ENCODE measurements around the gene LMNA. TPM values are rescaled to one million over a fixed set of nuclear protein-coding genes. Genes with fewer than 3 reads are reported as not detected.

The LMNA gene
- total and polyA plus RNA-seq, 7 donors = 114 to 392 (median 237) TPM

DNA sequence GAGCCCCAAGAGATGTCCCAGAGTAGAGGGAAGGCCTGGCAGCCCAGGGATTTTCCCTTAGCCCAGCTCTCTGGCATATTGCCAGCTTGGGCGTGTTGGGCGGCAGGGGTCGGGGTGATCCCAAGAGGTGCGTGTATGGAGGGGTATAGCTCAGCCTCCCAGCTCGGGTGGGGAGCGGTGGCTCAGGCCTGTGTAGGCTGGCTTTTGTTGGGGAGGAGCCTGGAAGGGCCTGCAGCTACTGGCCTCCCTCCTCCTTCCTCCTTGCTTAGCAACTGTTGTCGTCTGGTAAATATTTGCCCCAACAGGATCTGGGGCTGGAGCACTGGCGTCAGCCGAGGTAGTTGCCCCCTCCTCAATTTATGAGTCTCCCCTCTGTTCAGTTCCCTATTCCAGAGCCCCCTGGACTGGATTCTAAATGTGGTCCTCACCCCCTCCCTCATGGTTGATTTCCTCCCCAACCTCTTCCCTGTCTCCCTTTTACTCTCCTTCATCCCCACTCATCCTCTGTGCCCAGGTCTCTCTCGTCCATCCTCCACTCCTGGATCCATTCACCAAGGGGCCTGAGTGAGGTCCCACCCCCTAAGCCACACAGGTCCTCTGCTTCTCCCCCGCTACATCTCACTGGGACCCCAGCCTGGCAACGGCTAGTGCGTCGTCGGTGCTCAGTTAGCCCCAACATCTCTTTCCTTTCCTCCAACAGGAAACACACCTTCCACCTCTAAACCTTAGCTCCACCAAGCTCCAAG, 10.3 kb upstream of the LMNA start:
- H3K4me3 ChIP-seq = no peak overlapping the region

DNA sequence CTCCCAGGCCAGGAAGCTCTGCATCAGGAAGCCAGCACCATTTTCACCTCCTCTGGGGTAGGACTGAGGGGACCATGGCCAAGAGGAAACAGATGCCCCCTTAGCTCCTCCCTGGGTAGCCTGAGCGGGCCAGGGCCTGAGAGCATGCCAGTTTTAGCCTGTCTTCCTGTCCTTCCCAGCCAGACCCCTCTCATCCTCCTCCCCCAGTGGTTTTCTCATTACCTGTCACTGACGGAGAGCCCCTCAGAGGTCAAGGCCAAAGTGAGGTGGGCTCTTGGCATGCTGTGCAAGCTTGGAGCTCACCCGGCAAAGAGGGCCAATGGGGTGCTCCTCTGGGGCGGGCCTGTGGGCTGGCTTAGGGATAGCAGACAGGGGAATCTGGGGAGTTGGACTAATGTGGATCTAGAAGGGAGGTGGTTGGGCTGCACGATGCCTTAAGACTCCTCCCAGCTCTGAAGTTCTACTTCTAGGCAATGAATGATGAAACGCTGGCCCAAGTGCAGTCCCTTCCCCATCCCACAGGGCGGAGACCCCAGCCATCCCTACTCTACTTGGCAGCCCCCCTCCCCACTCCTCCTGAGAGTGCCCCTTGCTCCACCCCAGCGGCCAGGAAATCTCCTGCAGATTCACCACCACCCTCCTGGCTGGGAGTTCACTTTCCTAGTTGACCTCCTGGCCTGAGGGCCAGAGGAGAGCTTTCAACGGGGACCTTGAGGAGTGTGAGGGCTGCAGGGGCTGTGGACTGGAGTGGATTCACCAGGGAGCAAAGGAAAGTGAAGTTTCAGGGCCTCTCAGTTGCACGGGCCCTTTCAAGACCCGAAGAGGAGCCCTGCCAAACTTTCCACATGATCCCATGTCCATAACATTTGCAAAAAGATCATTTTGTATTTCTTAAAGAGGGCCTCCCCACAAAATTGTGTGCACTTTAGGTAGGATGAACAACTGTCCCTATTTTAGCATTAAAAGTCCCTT, 9.4 kb upstream of the LMNA start:
- H3K36me3 ChIP-seq (ENCODE audit: insufficient read depth in 1 of 2, low read depth in 1 of 2) = no peaks in the 10 kb centered on the region
- H3K4me3 ChIP-seq = peak overlapping the region; percentile 71
- DNase-seq (no peak), ATAC-seq (no peak)
- TF ChIP-seq, protein P1, sequence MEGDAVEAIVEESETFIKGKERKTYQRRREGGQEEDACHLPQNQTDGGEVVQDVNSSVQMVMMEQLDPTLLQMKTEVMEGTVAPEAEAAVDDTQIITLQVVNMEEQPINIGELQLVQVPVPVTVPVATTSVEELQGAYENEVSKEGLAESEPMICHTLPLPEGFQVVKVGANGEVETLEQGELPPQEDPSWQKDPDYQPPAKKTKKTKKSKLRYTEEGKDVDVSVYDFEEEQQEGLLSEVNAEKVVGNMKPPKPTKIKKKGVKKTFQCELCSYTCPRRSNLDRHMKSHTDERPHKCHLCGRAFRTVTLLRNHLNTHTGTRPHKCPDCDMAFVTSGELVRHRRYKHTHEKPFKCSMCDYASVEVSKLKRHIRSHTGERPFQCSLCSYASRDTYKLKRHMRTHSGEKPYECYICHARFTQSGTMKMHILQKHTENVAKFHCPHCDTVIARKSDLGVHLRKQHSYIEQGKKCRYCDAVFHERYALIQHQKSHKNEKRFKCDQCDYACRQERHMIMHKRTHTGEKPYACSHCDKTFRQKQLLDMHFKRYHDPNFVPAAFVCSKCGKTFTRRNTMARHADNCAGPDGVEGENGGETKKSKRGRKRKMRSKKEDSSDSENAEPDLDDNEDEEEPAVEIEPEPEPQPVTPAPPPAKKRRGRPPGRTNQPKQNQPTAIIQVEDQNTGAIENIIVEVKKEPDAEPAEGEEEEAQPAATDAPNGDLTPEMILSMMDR (IDR thresholded peaks at IDR 0.05) = no peak
- no peaks in the 10 kb centered on the region for H3K27me3 ChIP-seq (ENCODE audit: insufficient read depth in 3 of 3, low read length in 2 of 3)
- H3K27ac ChIP-seq = peak overlapping the region; percentile 98
- H3K4me1 ChIP-seq = peaks cover 57% of the 10 kb centered on the region
- intact Hi-C loops (cut with DNase I) = no loop called here
- no peaks in the 10 kb centered on the region for H3K9me3 ChIP-seq
- WGBS, 3 donors = 54 to 63% (median 57%) methylated on average over 11 of the region's 11 CpGs

More for the DNA sequence above, 10.3 kb upstream of the LMNA start:
- ATAC-seq (peak in 1 of 4 donors; percentile 11), DNase-seq (peak; percentile 63 to 80)
- Histone ChIP-seq H3K36me3 (ENCODE audit: insufficient read depth in 1 of 2, low read depth in 1 of 2) (no peaks in the 10 kb centered on the region), H3K27me3 (ENCODE audit: insufficient read depth in 3 of 3, low read length in 2 of 3) (no peaks in the 10 kb centered on the region), H3K27ac (peak overlapping the region; percentile 98), H3K4me1 (peaks cover 54% of the 10 kb centered on the region), H3K9me3 (no peaks in the 10 kb centered on the region)
- TF ChIP-seq, protein P1 (IDR thresholded peaks at IDR 0.05) = no peak
- 30 to 36% (median 31%) methylated on average over 15 of the region's 15 CpGs for WGBS, 3 donors
- intact Hi-C loops (cut with DNase I) = no loop called here

DNA sequence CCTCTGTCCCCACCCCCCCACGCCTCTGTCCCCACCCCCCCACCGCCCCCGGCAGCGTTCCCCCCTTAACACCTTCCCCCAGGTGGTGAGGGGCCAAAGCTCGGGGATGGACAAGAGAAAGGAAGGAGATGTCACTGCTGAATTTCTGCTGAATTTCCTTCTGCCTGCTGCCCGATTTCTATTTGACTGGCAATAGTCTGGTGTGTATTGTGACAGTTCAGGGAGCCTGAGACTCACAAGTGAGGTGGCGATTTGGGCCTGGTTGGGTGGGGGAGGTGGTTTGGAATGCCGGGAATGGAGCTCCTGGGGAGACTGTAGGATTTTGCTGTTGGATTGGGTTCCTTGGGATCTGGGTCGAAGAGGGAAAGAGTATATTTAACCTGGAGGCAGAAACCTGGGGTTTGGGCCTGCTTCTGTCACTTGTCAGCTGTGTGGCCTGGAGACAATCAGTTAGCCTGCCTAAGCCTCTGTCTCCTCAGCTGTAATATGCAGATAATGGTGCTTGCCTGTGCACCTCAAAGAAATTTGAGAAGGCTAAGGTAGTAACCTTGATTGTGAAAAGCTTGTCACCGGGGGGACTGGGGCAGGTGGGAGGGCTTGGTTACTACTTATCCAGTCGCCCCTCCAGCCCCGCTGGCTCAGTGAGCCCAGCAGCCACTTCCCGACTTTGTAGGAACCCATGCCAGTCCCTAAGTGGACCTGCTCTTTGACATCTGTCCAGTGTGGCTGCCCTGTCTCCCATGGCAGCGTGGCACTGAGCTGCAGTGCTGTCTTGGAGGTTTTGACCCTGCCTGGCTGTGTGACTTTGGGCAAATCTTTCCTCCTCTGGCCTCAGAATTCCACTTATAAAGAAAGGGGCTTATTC, 7.7 kb upstream of the LMNA start:
- Histone ChIP-seq H3K9me3 (no peaks in the 10 kb centered on the region), H3K4me1 (peaks cover 57% of the 10 kb centered on the region), H3K27me3 (ENCODE audit: insufficient read depth in 3 of 3, low read length in 2 of 3) (no peaks in the 10 kb centered on the region), H3K27ac (peak overlapping the region; percentile 98), H3K36me3 (ENCODE audit: insufficient read depth in 1 of 2, low read depth in 1 of 2) (no peaks in the 10 kb centered on the region), H3K4me3 (peak overlapping the region; percentile 71)
- intact Hi-C loops (cut with DNase I) = no loop called here
- TF ChIP-seq, protein P1 (IDR thresholded peaks at IDR 0.05) = no peak
- 17 to 44% (median 17%) methylated on average over 10 to 14 of the region's 14 CpGs for WGBS, 3 donors
- DNase-seq (no peak), ATAC-seq (peak; percentile 15 to 52 (median 38))

DNA sequence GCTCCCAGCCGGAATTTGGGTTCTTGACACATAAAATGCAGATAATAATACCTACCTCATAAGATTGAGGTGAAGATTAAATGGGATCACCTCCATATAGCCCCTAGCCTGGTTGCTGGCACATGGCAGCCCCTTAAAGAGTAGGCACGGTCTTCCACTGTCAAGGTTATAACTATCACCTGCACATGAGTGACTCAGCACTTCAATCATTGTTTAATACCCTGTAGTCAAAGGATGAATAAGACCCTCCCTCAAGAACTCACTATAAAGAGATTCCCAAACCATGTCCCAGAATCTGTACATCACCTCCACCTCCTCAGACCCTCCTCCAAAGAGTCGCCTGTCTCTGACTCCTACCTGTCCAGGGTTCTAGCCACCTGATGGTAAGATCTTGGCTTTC, 6.5 kb upstream of the LMNA start:
- peak overlapping the region; percentile 98 for H3K27ac ChIP-seq
- DNase-seq = no peak
- H3K9me3 ChIP-seq = no peaks in the 10 kb centered on the region
- H3K4me1 ChIP-seq = peaks cover 61% of the 10 kb centered on the region
- ATAC-seq = no peak
- peak overlapping the region; percentile 71 for H3K4me3 ChIP-seq
- WGBS, 3 donors = 77 to 83% (median 79%) methylated on average over 3 of the region's 3 CpGs
- no peaks in the 10 kb centered on the region for H3K27me3 ChIP-seq (ENCODE audit: insufficient read depth in 3 of 3, low read length in 2 of 3)
- TF ChIP-seq, protein P1 (IDR thresholded peaks at IDR 0.05) = no peak
- H3K36me3 ChIP-seq (ENCODE audit: insufficient read depth in 1 of 2, low read depth in 1 of 2) = no peaks in the 10 kb centered on the region
- intact Hi-C loops (cut with DNase I) = no loop called here

Data from psoas muscle (tissue), 8 donors.